Naive thymus-derived CD4-positive, alpha-beta T cell (primary cell): ENCODE measurements around the gene LONRF3. TPM values are rescaled to one million over a fixed set of nuclear protein-coding genes. Genes with fewer than 3 reads are reported as not detected.
"Not testable (repeated sequence)": the region's sequence is repeated elsewhere in the genome, so short reads cannot be mapped to it uniquely, and the experiment has no call there.

ENCODE experiments used
- ATAC-seq: fragments of 150-1000 bp; cut with Tn5 transposase; 2 replicates; pipeline ENCODE4 v1.10.0; 2021; ENCODE audit warnings: mild to moderate bottlenecking, moderate library complexity
- CTCF ChIA-PET: fragments of 350-600 bp; sonication (Branson Sonifier 250); formaldehyde crosslinking; loops from one replicate; lab custom pipeline; 2021; ENCODE audit warnings: antibody characterized with exemption; lab: Charles Lee
- POLR2A ChIA-PET: fragments of 350-600 bp; sonication (Branson Sonifier 250); formaldehyde crosslinking; loops from one replicate; lab custom pipeline; 2021; ENCODE audit warnings: antibody characterized with exemption, inconsistent platforms; lab: Charles Lee
- DNase-seq, 9 donors: peaks; one replicate each; pipeline versions ENCODE4 v3.0.0 to v3.0.0-alpha.2; 2020 to 2022; ENCODE audit warnings: mixed read lengths in 1 of 9
- H3K27ac ChIP-seq: one replicate; pipeline ENCODE4 v1.7.0; 2013; ENCODE audit warnings: mild to moderate bottlenecking, low read depth, low read length, moderate library complexity
- H3K27me3 ChIP-seq, 2 donors: one replicate each; pipeline ENCODE4 v1.7.0; 2013; ENCODE audit warnings: low read length in 2 of 2, mild to moderate bottlenecking in 2 of 2, moderate library complexity in 2 of 2; ENCODE audit not compliant: control insufficient read depth in 2 of 2, insufficient read depth in 2 of 2
- H3K36me3 ChIP-seq, 3 experiments: 1 replicate in 2 of 3; 2 replicates in 1 of 3; pipeline ENCODE4 v1.7.0; 2013; ENCODE audit warnings: low read length in 3 of 3, mild to moderate bottlenecking in 3 of 3, moderate library complexity in 1 of 3; ENCODE audit not compliant: insufficient read depth in 3 of 3, control insufficient read depth in 2 of 3
- H3K4me1 ChIP-seq, 2 donors: one replicate each; pipeline ENCODE4 v1.7.0; 2013; ENCODE audit warnings: low read length in 2 of 2, mild to moderate bottlenecking in 2 of 2, moderate library complexity in 1 of 2; ENCODE audit not compliant: control insufficient read depth in 2 of 2, insufficient read depth in 2 of 2
- H3K4me3 ChIP-seq: 2 replicates; pipeline ENCODE4 v1.7.0; 2013; ENCODE audit warnings: mild to moderate bottlenecking, low read length
- H3K9me3 ChIP-seq, 3 experiments: 1 replicate in 2 of 3; 2 replicates in 1 of 3; pipeline ENCODE4 v1.7.0; 2013; ENCODE audit warnings: low read length in 3 of 3; ENCODE audit not compliant: control insufficient read depth in 2 of 3
- H3K27ac Mint-ChIP-seq, 9 donors: one replicate each; pipeline ENCODE4 v1.8.0; 2020 to 2022; ENCODE audit warnings: mixed read lengths in 9 of 9, mild to moderate bottlenecking in 8 of 9, moderate library complexity in 5 of 9, inconsistent platforms in 2 of 9
- H3K27me3 Mint-ChIP-seq, 5 donors: one replicate each; pipeline ENCODE4 v1.8.0; 2021 to 2022; ENCODE audit warnings: mixed read lengths in 5 of 5, mild to moderate bottlenecking in 1 of 5
- H3K36me3 Mint-ChIP-seq, 5 donors: one replicate each; pipeline ENCODE4 v1.8.0; 2020 to 2022; ENCODE audit warnings: mixed read lengths in 5 of 5, mild to moderate bottlenecking in 3 of 5, inconsistent platforms in 1 of 5
- H3K4me1 Mint-ChIP-seq, 7 donors: one replicate each; pipeline ENCODE4 v1.8.0; 2020 to 2022; ENCODE audit warnings: mixed read lengths in 7 of 7, mild to moderate bottlenecking in 3 of 7, inconsistent platforms in 1 of 7
- H3K4me3 Mint-ChIP-seq, 10 donors: one replicate each; pipeline ENCODE4 v1.8.0; 2020 to 2022; ENCODE audit warnings: mild to moderate bottlenecking in 10 of 10, mixed read lengths in 10 of 10, moderate library complexity in 6 of 10, inconsistent platforms in 2 of 10
- H3K9me3 Mint-ChIP-seq, 11 donors: one replicate each; pipeline ENCODE4 v1.8.0; 2020 to 2022; ENCODE audit warnings: mixed read lengths in 11 of 11, mild to moderate bottlenecking in 4 of 11, inconsistent platforms in 1 of 11, moderate library complexity in 1 of 11
- intact Hi-C, 2 donors: fragments of 100-400 bp; cut with micrococcal nuclease; formaldehyde crosslinking; loops; one replicate each; pipeline ENCODE4 v1.15.1; 2023
- polyA plus RNA-seq, 2 donors: library from polyadenylated mRNA; unstranded; fragments of 300-500 nt; fragmentation: Illumina TruSeq; gene quantifications; one replicate each; pipeline ENCODE4 v1.2.3, GENCODE V29; 2021
- total RNA-seq, 6 experiments: library from RNA in 5 of 6; stranded (reverse) in 5 of 6; gene quantifications; 1 replicate in 5 of 6; 2 replicates in 1 of 6; pipeline ENCODE4 v1.2.3 and lab custom pipeline; 2021 to 2026

Gene LONRF3
- total and polyA plus RNA-seq, 7 experiments from 2014 or later: 0.07 to 17.8 (median 10.9) TPM

DNA sequence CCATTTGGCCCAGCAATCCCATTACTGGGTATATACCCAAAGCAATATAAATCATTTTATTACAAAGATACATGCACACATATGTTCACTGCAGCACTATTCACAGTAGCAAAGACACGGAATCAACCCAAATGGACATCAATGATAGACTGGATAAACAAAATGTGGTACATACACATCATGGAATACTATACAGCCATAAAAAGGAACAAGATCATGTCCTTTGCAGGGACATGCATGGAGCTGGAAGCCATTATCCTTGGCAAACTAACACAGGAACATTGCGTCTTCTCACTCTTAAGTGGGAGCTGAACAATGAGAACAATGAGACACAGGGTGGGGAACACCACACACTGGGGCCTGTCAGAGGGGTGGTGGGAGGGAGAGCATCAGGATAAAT lies 51.9 kb downstream of the LONRF3 start:
- DNase-seq, intact Hi-C loops, H3K36me3 ChIP-seq, ATAC-seq, H3K36me3 Mint-ChIP-seq, H3K4me1 ChIP-seq, H3K27me3 Mint-ChIP-seq, POLR2A ChIA-PET, CTCF ChIA-PET, H3K4me3 ChIP-seq, H3K4me1 Mint-ChIP-seq, H3K27ac ChIP-seq, H3K9me3 ChIP-seq, H3K27me3 ChIP-seq, H3K4me3 Mint-ChIP-seq, H3K27ac Mint-ChIP-seq, H3K9me3 Mint-ChIP-seq: not testable (repeated sequence)

DNA sequence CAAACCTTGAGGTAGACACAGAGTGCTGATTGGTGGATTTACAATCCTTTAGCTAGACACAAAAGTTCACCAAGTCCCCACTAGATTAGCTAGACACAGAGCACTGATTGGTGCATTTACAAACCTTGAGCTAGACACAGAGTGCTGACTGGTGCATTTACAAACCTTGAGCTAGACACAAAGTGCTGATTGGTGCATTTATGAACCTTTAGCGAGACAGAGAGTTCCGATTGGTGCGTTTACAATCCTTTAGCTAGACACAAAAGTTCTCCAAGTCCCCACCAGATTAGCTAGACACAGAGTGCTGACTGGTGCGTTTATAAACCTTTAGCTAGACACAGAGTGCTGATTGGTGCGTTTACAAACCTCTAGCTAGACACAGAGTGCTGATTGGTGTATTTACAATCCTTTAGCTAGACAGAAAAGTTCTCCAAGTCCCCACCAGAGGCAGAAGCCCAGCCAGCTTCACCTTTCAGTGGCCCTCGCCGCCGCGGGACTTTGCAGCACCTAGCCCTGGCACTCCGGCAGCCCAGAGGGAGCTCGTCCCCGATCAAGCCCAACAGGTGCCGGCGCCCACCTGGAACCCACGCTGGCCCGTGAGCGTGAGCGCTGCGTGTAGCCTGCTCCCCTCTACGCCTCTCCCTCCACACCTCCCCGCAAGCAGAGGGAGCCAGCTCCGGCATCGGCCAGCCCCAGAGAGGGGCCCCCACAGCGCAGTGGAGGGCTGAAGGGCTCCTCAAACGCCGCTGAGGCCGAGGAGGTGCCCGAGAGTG lies 53.7 kb downstream of the LONRF3 start:
- H3K4me1 Mint-ChIP-seq, H3K9me3 ChIP-seq, H3K27me3 Mint-ChIP-seq, H3K4me1 ChIP-seq, ATAC-seq, DNase-seq, intact Hi-C loops, H3K27ac Mint-ChIP-seq, H3K27me3 ChIP-seq, H3K36me3 Mint-ChIP-seq, H3K4me3 Mint-ChIP-seq, H3K4me3 ChIP-seq, CTCF ChIA-PET, H3K9me3 Mint-ChIP-seq, H3K27ac ChIP-seq, H3K36me3 ChIP-seq: not testable (repeated sequence)
- POLR2A ChIA-PET: interaction anchor here (0.7 kb wide), 1 partner anchor 763 kb away, joined by 3 read pairs; the partner anchor contains the start of gene RPL39

DNA sequence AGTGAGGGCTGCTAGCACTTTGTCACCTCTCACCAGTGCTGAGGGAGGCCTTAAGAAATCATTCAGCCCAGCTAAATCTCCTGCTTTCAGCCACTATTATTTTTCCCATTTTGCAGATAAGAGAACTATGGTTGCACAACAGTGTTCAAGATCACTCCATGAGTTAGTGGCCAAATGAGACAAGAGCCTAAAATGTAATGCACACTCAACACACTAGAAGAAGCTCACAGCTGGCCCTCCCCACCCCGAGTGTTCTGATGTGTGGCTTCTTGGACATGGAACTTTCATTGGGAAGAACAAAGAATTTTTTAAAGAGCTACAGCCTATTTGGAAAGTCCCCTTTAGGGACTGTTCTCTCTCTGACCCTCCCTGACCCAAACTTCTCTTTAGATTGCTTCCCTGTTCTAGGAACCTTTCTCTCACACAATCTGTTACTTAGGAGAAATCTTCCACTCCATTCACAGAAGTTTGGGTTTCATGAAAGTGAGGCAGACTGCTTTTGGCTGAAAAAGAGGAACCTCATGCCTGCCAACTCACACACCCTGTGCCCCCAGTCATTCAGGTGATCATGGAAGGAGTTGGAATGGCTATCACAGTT lies 54.4 kb downstream of the LONRF3 start:
- no peaks in the 10 kb centered on the region for H3K9me3 ChIP-seq
- Mint-ChIP-seq H3K27ac (no peak overlapping the region), H3K4me1 (no peaks in the 10 kb centered on the region), H3K27me3 (peaks cover 0 to 4% (median 0%) of the 10 kb centered on the region in 5 donors), H3K4me3 (no peak overlapping the region), H3K36me3 (no peaks in the 10 kb centered on the region), H3K9me3 (peaks cover 0 to 5% (median 0%) of the 10 kb centered on the region in 11 donors)
- no peak for DNase-seq
- no peak overlapping the region for H3K27ac ChIP-seq
- H3K36me3 ChIP-seq: no peaks in the 10 kb centered on the region
- intact Hi-C loops: no loop called here
- H3K4me1 ChIP-seq: no peaks in the 10 kb centered on the region
- CTCF ChIA-PET: no interaction called here
- H3K27me3 ChIP-seq: no peaks in the 10 kb centered on the region
- no peak for ATAC-seq
- H3K4me3 ChIP-seq: no peak overlapping the region
- POLR2A ChIA-PET: no interaction called here

DNA sequence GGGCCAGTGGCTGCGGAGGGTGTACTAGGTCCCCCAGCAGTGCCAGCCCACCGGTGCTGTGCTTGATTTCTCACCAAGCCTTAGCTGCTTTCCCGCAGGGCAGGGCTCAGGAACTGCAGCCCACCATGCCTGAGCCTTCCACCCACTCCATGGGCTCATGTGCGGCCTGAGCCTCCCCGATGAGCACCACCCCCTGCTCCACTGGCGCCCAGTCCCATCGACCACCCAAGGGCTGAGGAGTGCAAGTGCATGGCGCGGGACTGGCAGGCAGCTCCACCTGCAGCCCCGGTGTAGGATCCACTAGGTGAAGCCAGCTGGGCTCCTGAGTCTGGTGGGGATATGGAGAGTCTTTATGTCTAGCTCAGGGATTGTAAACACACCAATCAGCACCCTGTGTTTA lies 55.2 kb downstream of the LONRF3 start:
- H3K27me3 Mint-ChIP-seq, H3K4me1 Mint-ChIP-seq, H3K4me1 ChIP-seq, H3K27ac Mint-ChIP-seq, CTCF ChIA-PET, H3K27me3 ChIP-seq, H3K36me3 Mint-ChIP-seq, H3K9me3 ChIP-seq, H3K4me3 Mint-ChIP-seq, H3K27ac ChIP-seq, intact Hi-C loops, H3K4me3 ChIP-seq, ATAC-seq, H3K36me3 ChIP-seq, H3K9me3 Mint-ChIP-seq, DNase-seq, POLR2A ChIA-PET: not testable (repeated sequence)

DNA sequence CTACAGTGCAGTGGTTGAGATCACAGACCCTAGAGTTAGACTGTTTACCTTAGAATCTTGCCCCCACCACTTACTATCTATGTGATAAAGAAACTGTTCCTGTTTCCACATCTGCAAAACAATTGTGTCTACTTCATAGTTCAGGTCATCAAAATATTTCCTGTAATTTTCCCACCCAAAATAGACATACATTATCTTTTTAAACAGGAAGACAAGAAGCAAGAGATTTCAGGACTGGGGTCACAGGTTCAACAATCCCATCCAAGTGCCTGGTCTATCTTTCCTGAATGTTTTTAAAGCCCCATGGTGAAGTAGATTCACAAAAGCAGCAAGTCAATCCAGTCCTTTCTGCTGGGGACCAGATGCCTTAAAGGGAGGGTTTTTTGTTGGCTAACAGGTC lies 56.6 kb downstream of the LONRF3 start:
- intact Hi-C loops: no loop called here
- ChIA-PET POLR2A (no interaction called here), CTCF (no interaction called here)
- H3K9me3 Mint-ChIP-seq: peaks cover 0 to 6% (median 3%) of the 10 kb centered on the region in 11 donors
- no peaks in the 10 kb centered on the region for H3K4me1 Mint-ChIP-seq
- H3K27me3 Mint-ChIP-seq: peaks cover 0 to 4% (median 0%) of the 10 kb centered on the region in 5 donors
- no peaks in the 10 kb centered on the region for H3K27me3 ChIP-seq
- DNase-seq: no peak
- H3K9me3 ChIP-seq: no peaks in the 10 kb centered on the region
- no peaks in the 10 kb centered on the region for H3K36me3 Mint-ChIP-seq
- H3K36me3 ChIP-seq: no peaks in the 10 kb centered on the region
- no peak overlapping the region for H3K27ac ChIP-seq
- H3K4me3 Mint-ChIP-seq: no peak overlapping the region
- H3K4me3 ChIP-seq: no peak overlapping the region
- H3K27ac Mint-ChIP-seq: no peak overlapping the region
- ATAC-seq: no peak
- H3K4me1 ChIP-seq: no peaks in the 10 kb centered on the region

DNA sequence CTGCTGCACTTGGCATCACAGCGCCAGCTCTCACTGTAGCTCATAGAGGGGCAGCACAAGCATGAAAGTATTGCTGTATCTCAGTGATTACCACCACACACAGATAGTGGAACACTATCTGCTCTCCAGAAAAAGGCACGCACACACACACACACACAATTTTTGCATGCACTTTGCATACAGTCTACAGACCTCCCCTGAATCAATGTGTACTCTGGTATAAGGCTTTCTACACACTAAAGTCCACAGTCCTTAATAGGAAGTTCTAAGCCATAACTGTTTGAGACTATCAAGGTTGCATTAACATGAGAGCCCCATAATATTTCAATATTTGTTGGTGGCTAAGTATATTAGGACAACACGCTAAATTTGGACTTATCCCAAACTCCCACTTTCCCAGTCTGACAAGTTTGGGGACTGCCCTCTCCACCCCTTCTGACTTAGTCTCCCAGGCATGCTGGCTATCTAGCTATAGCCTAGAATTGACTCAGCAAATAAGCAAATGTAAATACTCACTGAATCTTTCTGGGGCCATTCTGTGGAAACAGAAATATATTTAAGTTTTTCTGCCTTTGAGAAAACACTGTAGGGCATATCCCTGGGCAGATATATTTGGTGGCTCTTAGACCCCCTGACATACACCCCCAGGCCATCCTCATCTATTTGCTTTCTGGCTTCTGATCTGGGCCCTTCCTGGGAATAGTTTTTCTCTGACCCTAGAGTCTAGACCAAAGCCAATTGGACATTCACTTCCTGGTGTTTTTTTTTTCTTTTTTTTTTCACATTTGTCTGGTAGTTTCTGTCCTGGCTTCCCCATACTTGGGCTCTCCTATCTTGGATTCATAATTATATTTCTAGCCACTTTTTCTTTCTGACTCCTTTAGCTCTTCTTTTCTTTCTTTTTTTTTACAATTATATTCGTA lies 62.0 kb downstream of the LONRF3 start:
- CTCF ChIA-PET: no interaction called here
- DNase-seq: no peak
- intact Hi-C loops: no loop called here
- peaks cover 0 to 4% (median 0%) of the 10 kb centered on the region in 5 donors for H3K27me3 Mint-ChIP-seq
- POLR2A ChIA-PET: no interaction called here
- Histone ChIP-seq H3K27me3 (no peaks in the 10 kb centered on the region), H3K9me3 (no peaks in the 10 kb centered on the region), H3K27ac (no peak overlapping the region), H3K4me3 (no peak overlapping the region), H3K36me3 (no peaks in the 10 kb centered on the region), H3K4me1 (no peaks in the 10 kb centered on the region)
- H3K36me3 Mint-ChIP-seq: no peaks in the 10 kb centered on the region
- H3K27ac Mint-ChIP-seq: no peak overlapping the region
- no peak for ATAC-seq
- peaks cover 0 to 6% (median 3%) of the 10 kb centered on the region in 11 donors for H3K9me3 Mint-ChIP-seq
- H3K4me3 Mint-ChIP-seq: no peak overlapping the region
- H3K4me1 Mint-ChIP-seq: no peaks in the 10 kb centered on the region
